WTC11 (cell line): ENCODE measurements around the gene ERVK3-1. TPM values are rescaled to one million over a fixed set of nuclear protein-coding genes. Genes with fewer than 3 reads are reported as not detected.

Experiments used
- ATAC-seq: fragments of 200-7000 bp; cut with Tn5 transposase; 2 replicates; pipeline ENCODE4 v1.10.0; 2021; ENCODE audit warnings: mild to moderate bottlenecking, moderate library complexity
- CTCF ChIA-PET: fragments of 300-600 bp; sonication (Branson Sonifier 250); formaldehyde crosslinking; loops from one replicate; lab custom pipeline; 2021; ENCODE audit warnings: antibody characterized with exemption; lab: Charles Lee
- POLR2A ChIA-PET: fragments of 350-600 bp; sonication (Branson Sonifier 250); formaldehyde crosslinking; loops from one replicate; lab custom pipeline; 2021; ENCODE audit warnings: antibody characterized with exemption; lab: Charles Lee
- DNase-seq: peaks from one replicate; pipeline ENCODE4 v3.0.0; 2021; ENCODE audit warnings: low spot score
- H3K27ac Mint-ChIP-seq: 2 replicates; pipeline ENCODE4 v1.8.0; 2021; ENCODE audit warnings: mixed read lengths
- H3K27me3 Mint-ChIP-seq: 2 replicates; pipeline ENCODE4 v1.8.0; 2021; ENCODE audit warnings: low read depth, mild to moderate bottlenecking, moderate library complexity, mixed read lengths
- H3K36me3 Mint-ChIP-seq: 2 replicates; pipeline ENCODE4 v1.8.0; 2021; ENCODE audit warnings: mixed read lengths
- H3K4me1 Mint-ChIP-seq: 2 replicates; pipeline ENCODE4 v1.8.0; 2022; ENCODE audit warnings: mixed read lengths
- H3K4me3 Mint-ChIP-seq: 2 replicates; pipeline ENCODE4 v1.8.0; 2021; ENCODE audit warnings: mild to moderate bottlenecking, moderate library complexity, mixed read lengths
- H3K9me3 Mint-ChIP-seq: 2 replicates; pipeline ENCODE4 v1.8.0; 2021; ENCODE audit warnings: mixed read lengths
- E2F5 ChIP-seq: sonication (generic); formaldehyde crosslinking; IDR thresholded peaks from 2 replicates; pipeline ENCODE4 v1.8.1; 2022; ENCODE audit warnings: mild to moderate bottlenecking, moderate library complexity, missing genetic modification reagents
- ELF4 ChIP-seq: sonication (generic); formaldehyde crosslinking; IDR thresholded peaks from 2 replicates; pipeline ENCODE4 v1.8.1; 2022; ENCODE audit warnings: low read depth, mild to moderate bottlenecking, moderate library complexity, missing genetic modification reagents
- ERG ChIP-seq: fragments of 250-450 bp; sonication (Bioruptor Pico); IDR thresholded peaks from 2 replicates; pipeline ENCODE4 v1.8.0; 2021; ENCODE audit warnings: mild to moderate bottlenecking
- MXD4 ChIP-seq: fragments of 250-450 bp; sonication (Bioruptor Pico); IDR thresholded peaks from 2 replicates; pipeline ENCODE4 v1.8.0; 2021; ENCODE audit warnings: mild to moderate bottlenecking, moderate library complexity, borderline replicate concordance
- NFE2L1 ChIP-seq: sonication (generic); formaldehyde crosslinking; IDR thresholded peaks from 2 replicates; pipeline ENCODE4 v1.8.1; 2023; ENCODE audit warnings: missing genetic modification reagents
- NFYB ChIP-seq: sonication (generic); formaldehyde crosslinking; conservative IDR thresholded peaks from 2 replicates; pipeline ENCODE4 v1.8.0; 2022; ENCODE audit warnings: low read depth, missing genetic modification reagents
- NR1H2 ChIP-seq: sonication (generic); formaldehyde crosslinking; IDR thresholded peaks from 2 replicates; pipeline ENCODE4 v1.9.0; 2021; ENCODE audit warnings: mild to moderate bottlenecking, moderate library complexity, missing genetic modification reagents
- RELA ChIP-seq: sonication (generic); formaldehyde crosslinking; IDR thresholded peaks from 2 replicates; pipeline ENCODE4 v1.8.1; 2022; ENCODE audit warnings: missing genetic modification reagents, mild to moderate bottlenecking, borderline replicate concordance
- SMAD3 ChIP-seq: sonication (generic); formaldehyde crosslinking; IDR thresholded peaks from 2 replicates; pipeline ENCODE4 v1.8.0; 2022; ENCODE audit warnings: missing genetic modification reagents, mild to moderate bottlenecking, borderline replicate concordance
- TEAD1 ChIP-seq: sonication (generic); formaldehyde crosslinking; IDR thresholded peaks from 2 replicates; pipeline ENCODE4 v1.8.0; 2022; ENCODE audit warnings: mild to moderate bottlenecking, missing genetic modification reagents
- TEAD4 ChIP-seq: sonication (generic); formaldehyde crosslinking; IDR thresholded peaks from 2 replicates; pipeline ENCODE4 v1.8.0; 2022; ENCODE audit warnings: mild to moderate bottlenecking, missing genetic modification reagents
- TP53 ChIP-seq: sonication (generic); formaldehyde crosslinking; IDR thresholded peaks from 2 replicates; pipeline ENCODE4 v1.8.1; 2023; ENCODE audit warnings: mild to moderate bottlenecking, missing genetic modification reagents
- ZNF219 ChIP-seq: sonication (generic); formaldehyde crosslinking; IDR thresholded peaks from 2 replicates; pipeline ENCODE4 v1.8.0; 2023; ENCODE audit warnings: missing genetic modification reagents, mild to moderate bottlenecking, borderline replicate concordance
- ZNF232 ChIP-seq: sonication (generic); formaldehyde crosslinking; IDR thresholded peaks from 2 replicates; pipeline ENCODE4 v1.8.0; 2022; ENCODE audit warnings: mild to moderate bottlenecking, missing genetic modification reagents
- total RNA-seq: library from RNA; stranded (reverse); gene quantifications from 3 replicates; pipeline ENCODE4 v1.2.3, GENCODE V29; 2021
- TF ChIP-seq, protein P1 (sequence below): sonication (generic); formaldehyde crosslinking; IDR thresholded peaks from 2 replicates; pipeline ENCODE4 v1.8.1; 2023; ENCODE audit warnings: mild to moderate bottlenecking, missing genetic modification reagents, borderline replicate concordance
- TF ChIP-seq, protein P2 (sequence below): sonication (generic); formaldehyde crosslinking; IDR thresholded peaks from 2 replicates; pipeline ENCODE4 v1.8.1; 2023; ENCODE audit warnings: mild to moderate bottlenecking, missing genetic modification reagents
- TF ChIP-seq, protein P3 (sequence below): sonication (generic); formaldehyde crosslinking; IDR thresholded peaks from 2 replicates; pipeline ENCODE4 v1.8.0; 2022; ENCODE audit warnings: mild to moderate bottlenecking, missing genetic modification reagents
- TF ChIP-seq, protein P4 (sequence below): fragments of 250-450 bp; sonication (Bioruptor Pico); IDR thresholded peaks from 2 replicates; pipeline ENCODE4 v1.9.0; 2021; ENCODE audit warnings: mild to moderate bottlenecking, borderline replicate concordance

Gene ERVK3-1
- total RNA-seq, 1 experiment from 2014 or later, result 26.0 TPM

- TF ChIP-seq, protein P1, sequence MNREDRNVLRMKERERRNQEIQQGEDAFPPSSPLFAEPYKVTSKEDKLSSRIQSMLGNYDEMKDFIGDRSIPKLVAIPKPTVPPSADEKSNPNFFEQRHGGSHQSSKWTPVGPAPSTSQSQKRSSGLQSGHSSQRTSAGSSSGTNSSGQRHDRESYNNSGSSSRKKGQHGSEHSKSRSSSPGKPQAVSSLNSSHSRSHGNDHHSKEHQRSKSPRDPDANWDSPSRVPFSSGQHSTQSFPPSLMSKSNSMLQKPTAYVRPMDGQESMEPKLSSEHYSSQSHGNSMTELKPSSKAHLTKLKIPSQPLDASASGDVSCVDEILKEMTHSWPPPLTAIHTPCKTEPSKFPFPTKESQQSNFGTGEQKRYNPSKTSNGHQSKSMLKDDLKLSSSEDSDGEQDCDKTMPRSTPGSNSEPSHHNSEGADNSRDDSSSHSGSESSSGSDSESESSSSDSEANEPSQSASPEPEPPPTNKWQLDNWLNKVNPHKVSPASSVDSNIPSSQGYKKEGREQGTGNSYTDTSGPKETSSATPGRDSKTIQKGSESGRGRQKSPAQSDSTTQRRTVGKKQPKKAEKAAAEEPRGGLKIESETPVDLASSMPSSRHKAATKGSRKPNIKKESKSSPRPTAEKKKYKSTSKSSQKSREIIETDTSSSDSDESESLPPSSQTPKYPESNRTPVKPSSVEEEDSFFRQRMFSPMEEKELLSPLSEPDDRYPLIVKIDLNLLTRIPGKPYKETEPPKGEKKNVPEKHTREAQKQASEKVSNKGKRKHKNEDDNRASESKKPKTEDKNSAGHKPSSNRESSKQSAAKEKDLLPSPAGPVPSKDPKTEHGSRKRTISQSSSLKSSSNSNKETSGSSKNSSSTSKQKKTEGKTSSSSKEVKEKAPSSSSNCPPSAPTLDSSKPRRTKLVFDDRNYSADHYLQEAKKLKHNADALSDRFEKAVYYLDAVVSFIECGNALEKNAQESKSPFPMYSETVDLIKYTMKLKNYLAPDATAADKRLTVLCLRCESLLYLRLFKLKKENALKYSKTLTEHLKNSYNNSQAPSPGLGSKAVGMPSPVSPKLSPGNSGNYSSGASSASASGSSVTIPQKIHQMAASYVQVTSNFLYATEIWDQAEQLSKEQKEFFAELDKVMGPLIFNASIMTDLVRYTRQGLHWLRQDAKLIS (CRISPR knock-in tag), result no peak
- TF ChIP-seq TEAD4, result no peak
- TF ChIP-seq ZNF232 (CRISPR knock-in tag), result no peak
- TF ChIP-seq, protein P2, sequence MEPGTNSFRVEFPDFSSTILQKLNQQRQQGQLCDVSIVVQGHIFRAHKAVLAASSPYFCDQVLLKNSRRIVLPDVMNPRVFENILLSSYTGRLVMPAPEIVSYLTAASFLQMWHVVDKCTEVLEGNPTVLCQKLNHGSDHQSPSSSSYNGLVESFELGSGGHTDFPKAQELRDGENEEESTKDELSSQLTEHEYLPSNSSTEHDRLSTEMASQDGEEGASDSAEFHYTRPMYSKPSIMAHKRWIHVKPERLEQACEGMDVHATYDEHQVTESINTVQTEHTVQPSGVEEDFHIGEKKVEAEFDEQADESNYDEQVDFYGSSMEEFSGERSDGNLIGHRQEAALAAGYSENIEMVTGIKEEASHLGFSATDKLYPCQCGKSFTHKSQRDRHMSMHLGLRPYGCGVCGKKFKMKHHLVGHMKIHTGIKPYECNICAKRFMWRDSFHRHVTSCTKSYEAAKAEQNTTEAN (CRISPR knock-in tag), result no peak
- no peak for TF ChIP-seq TEAD1 (CRISPR knock-in tag)
- TF ChIP-seq NFE2L1 (CRISPR knock-in tag), result no peak
- TF ChIP-seq MXD4 (CRISPR knock-in tag), result no peak
- TF ChIP-seq, protein P3, sequence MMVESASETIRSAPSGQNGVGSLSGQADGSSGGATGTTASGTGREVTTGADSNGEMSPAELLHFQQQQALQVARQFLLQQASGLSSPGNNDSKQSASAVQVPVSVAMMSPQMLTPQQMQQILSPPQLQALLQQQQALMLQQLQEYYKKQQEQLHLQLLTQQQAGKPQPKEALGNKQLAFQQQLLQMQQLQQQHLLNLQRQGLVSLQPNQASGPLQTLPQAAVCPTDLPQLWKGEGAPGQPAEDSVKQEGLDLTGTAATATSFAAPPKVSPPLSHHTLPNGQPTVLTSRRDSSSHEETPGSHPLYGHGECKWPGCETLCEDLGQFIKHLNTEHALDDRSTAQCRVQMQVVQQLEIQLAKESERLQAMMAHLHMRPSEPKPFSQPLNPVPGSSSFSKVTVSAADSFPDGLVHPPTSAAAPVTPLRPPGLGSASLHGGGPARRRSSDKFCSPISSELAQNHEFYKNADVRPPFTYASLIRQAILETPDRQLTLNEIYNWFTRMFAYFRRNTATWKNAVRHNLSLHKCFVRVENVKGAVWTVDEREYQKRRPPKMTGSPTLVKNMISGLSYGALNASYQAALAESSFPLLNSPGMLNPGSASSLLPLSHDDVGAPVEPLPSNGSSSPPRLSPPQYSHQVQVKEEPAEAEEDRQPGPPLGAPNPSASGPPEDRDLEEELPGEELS (CRISPR knock-in tag), result no peak
- TF ChIP-seq ELF4 (CRISPR knock-in tag), result no peak
- TF ChIP-seq ZNF219 (CRISPR knock-in tag), result no peak
- TF ChIP-seq TP53, result no peak
- TF ChIP-seq RELA (CRISPR knock-in tag), result no peak
- TF ChIP-seq NR1H2 (CRISPR knock-in tag), result no peak
These were observed 48.7 kb downstream of the ERVK3-1 start (continued) for GRCh38 chr19:58353717-58354477.

GRCh38 chr19:58354478-58355030, 49.4 kb downstream of the ERVK3-1 start:
- Mint-ChIP-seq H3K27ac (no peak overlapping the region), H3K27me3 (peaks cover 14% of the 10 kb centered on the region), H3K4me1 (peaks cover 4% of the 10 kb centered on the region; the same call in 1 of the 2 replicates), H3K4me3 (no peak overlapping the region), H3K36me3 (no peaks in the 10 kb centered on the region), H3K9me3 (no peaks in the 10 kb centered on the region)
- POLR2A ChIA-PET, result no interaction called here
- DNase-seq (no peak), ATAC-seq (no peak)
- CTCF ChIA-PET, result interaction anchor here (1.2 to 2.5 kb wide), 2 partner anchors 10 to 15 kb away, joined by 3 to 11 read pairs; no protein-coding TSS in a partner anchor
- TF ChIP-seq ERG (CRISPR knock-in tag), result no peak
- TF ChIP-seq E2F5 (CRISPR knock-in tag), result no peak
- TF ChIP-seq NFYB (CRISPR knock-in tag), result no peak
- no peak for TF ChIP-seq RELA (CRISPR knock-in tag)
- TF ChIP-seq SMAD3 (CRISPR knock-in tag), result no peak
- TF ChIP-seq, protein P3 (CRISPR knock-in tag), result no peak
- TF ChIP-seq, protein P4, sequence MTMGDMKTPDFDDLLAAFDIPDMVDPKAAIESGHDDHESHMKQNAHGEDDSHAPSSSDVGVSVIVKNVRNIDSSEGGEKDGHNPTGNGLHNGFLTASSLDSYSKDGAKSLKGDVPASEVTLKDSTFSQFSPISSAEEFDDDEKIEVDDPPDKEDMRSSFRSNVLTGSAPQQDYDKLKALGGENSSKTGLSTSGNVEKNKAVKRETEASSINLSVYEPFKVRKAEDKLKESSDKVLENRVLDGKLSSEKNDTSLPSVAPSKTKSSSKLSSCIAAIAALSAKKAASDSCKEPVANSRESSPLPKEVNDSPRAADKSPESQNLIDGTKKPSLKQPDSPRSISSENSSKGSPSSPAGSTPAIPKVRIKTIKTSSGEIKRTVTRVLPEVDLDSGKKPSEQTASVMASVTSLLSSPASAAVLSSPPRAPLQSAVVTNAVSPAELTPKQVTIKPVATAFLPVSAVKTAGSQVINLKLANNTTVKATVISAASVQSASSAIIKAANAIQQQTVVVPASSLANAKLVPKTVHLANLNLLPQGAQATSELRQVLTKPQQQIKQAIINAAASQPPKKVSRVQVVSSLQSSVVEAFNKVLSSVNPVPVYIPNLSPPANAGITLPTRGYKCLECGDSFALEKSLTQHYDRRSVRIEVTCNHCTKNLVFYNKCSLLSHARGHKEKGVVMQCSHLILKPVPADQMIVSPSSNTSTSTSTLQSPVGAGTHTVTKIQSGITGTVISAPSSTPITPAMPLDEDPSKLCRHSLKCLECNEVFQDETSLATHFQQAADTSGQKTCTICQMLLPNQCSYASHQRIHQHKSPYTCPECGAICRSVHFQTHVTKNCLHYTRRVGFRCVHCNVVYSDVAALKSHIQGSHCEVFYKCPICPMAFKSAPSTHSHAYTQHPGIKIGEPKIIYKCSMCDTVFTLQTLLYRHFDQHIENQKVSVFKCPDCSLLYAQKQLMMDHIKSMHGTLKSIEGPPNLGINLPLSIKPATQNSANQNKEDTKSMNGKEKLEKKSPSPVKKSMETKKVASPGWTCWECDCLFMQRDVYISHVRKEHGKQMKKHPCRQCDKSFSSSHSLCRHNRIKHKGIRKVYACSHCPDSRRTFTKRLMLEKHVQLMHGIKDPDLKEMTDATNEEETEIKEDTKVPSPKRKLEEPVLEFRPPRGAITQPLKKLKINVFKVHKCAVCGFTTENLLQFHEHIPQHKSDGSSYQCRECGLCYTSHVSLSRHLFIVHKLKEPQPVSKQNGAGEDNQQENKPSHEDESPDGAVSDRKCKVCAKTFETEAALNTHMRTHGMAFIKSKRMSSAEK (CRISPR knock-in tag), result no peak
